Endothelial cell of umbilical vein (primary cell): ENCODE data around the gene TMTC1.

Source experiments
- CTCF ChIP-seq, 2 donors: IDR thresholded peaks; 1 replicate in 1 of 2; 2 replicates in 1 of 2; pipeline ENCODE4 v1.5.1; 2011; ENCODE audit warnings: low read length in 2 of 2, mild to moderate bottlenecking in 2 of 2, moderate library complexity in 2 of 2, control low read depth in 1 of 2, inconsistent platforms in 1 of 2, low read depth in 1 of 2; ENCODE audit not compliant: insufficient read depth in 1 of 2; ENCODE audit errors: extremely low read depth in 1 of 2
- EZH2 ChIP-seq: IDR thresholded peaks from 2 replicates; pipeline ENCODE4 v1.6.1; 2012; ENCODE audit warnings: borderline replicate concordance, low read depth, mild to moderate bottlenecking, moderate library complexity, low read length, inconsistent platforms; ENCODE audit not compliant: severe bottlenecking
- FOS ChIP-seq: IDR thresholded peaks from 2 replicates; pipeline ENCODE4 v1.6.1; 2011; ENCODE audit warnings: mild to moderate bottlenecking, low read length, moderate library complexity, borderline replicate concordance; ENCODE audit not compliant: insufficient read depth
- JUN ChIP-seq: IDR thresholded peaks from 2 replicates; pipeline ENCODE4 v1.6.1; 2011; ENCODE audit warnings: borderline replicate concordance, low read depth; ENCODE audit not compliant: insufficient read length, insufficient read depth
- POLR2A ChIP-seq: IDR thresholded peaks from 2 replicates; pipeline ENCODE4 v1.6.1; 2012; ENCODE audit warnings: low read depth, mild to moderate bottlenecking, control low read depth, low read length
- POLR2AphosphoS5 ChIP-seq: IDR thresholded peaks from 2 replicates; pipeline ENCODE4 v1.6.1; 2012; ENCODE audit warnings: low read depth, mild to moderate bottlenecking, control low read depth, low read length, moderate library complexity; ENCODE audit not compliant: insufficient read depth
- TF ChIP-seq, protein P1 (sequence below): IDR thresholded peaks from 2 replicates; pipeline ENCODE4 v1.6.1; 2011; ENCODE audit not compliant: insufficient read depth, insufficient read length

DNA sequence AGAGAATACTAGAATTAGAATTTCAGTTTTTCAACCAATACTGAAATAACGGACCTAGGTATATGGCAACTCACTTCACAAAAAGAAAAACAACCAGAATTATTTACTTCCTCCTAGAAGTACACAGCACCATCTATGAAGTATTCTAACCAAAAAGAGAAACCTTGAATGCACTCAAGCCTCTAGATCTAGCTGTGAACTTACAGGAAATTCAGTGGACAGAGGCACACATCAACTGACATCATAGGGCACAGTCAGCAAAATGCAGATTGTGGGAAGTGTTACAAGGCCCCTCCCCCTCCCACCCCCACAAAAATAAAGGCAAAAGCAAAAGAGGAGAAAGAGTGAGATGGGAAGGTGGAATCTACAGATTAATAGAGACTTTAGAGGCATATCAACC, 102.4 kb downstream of the TMTC1 start:
- TF ChIP-seq EZH2 (no peak), POLR2A (no peak), CTCF (IDR thresholded peaks at IDR 0.05; ENCODE audit: extremely low read depth in 1 of 2, insufficient read depth in 1 of 2, low read depth in 1 of 2, low read length in 2 of 2) (no peak), POLR2AphosphoS5 (no peak), JUN (no peak), FOS (no peak)
- TF ChIP-seq, protein P1, sequence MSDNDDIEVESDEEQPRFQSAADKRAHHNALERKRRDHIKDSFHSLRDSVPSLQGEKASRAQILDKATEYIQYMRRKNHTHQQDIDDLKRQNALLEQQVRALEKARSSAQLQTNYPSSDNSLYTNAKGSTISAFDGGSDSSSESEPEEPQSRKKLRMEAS = no peak
